HFFc6 (cell line): ENCODE data around the gene TM7SF3. TPM values are rescaled to one million over a fixed set of nuclear protein-coding genes. Genes with fewer than 3 reads are reported as not detected.

Source experiments
- DNase-seq: peaks from one replicate; pipeline ENCODE4 v3.0.0-alpha.2; 2018
- H3K27ac Mint-ChIP-seq: 2 replicates; pipeline ENCODE4 v1.8.0; 2020; ENCODE audit warnings: mild to moderate bottlenecking, mixed read lengths
- H3K27me3 Mint-ChIP-seq: 2 replicates; pipeline ENCODE4 v1.8.0; 2021; ENCODE audit warnings: mild to moderate bottlenecking, moderate library complexity, mixed read lengths; ENCODE audit not compliant: insufficient read depth
- H3K36me3 Mint-ChIP-seq: 2 replicates; pipeline ENCODE4 v1.8.0; 2021; ENCODE audit warnings: low read depth, mixed read lengths
- H3K4me1 Mint-ChIP-seq: 2 replicates; pipeline ENCODE4 v1.8.0; 2020; ENCODE audit warnings: low read depth, mixed read lengths
- H3K4me3 Mint-ChIP-seq: 2 replicates; pipeline ENCODE4 v1.8.0; 2020; ENCODE audit warnings: mild to moderate bottlenecking, moderate library complexity, mixed read lengths
- H3K9me3 Mint-ChIP-seq: 2 replicates; pipeline ENCODE4 v1.8.0; 2020; ENCODE audit warnings: mild to moderate bottlenecking, mixed read lengths
- CTCF ChIP-seq: fragments of 200-600 bp; sonication (generic); IDR thresholded peaks from 2 replicates; pipeline ENCODE4 v1.5.0; 2021; ENCODE audit warnings: antibody characterized with exemption, mild to moderate bottlenecking
- total RNA-seq, 6 experiments: library from RNA; stranded (reverse); fragmentation: NEBNext Ultra II Directional; extraction: Animal tissue kit (Norgen Biotek cat#: 25700); gene quantifications; 2 replicates in 1 of 6; 3 replicates in 5 of 6; pipeline ENCODE4 v1.2.3, GENCODE V29; 2021

TM7SF3 gene
- total RNA-seq, 6 experiments from 2014 or later = 60.7 to 75.5 (median 68.7) TPM

GRCh38 chr12:26939953-26940352 lies 74.2 kb downstream of the TM7SF3 start:
- Mint-ChIP-seq H3K4me3 (peak overlapping the region; percentile 96), H3K4me1 (peaks cover 73% of the 10 kb centered on the region), H3K36me3 (peaks cover 18% of the 10 kb centered on the region), H3K9me3 (no peaks in the 10 kb centered on the region), H3K27ac (no peak overlapping the region), H3K27me3 (peaks cover 3% of the 10 kb centered on the region)
- no peak for TF ChIP-seq CTCF
- DNase-seq = no peak

- Mint-ChIP-seq H3K27me3 (peaks cover 3% of the 10 kb centered on the region), H3K9me3 (no peaks in the 10 kb centered on the region), H3K36me3 (peaks cover 15% of the 10 kb centered on the region; the same call in 1 of the 2 replicates), H3K4me1 (peaks cover 73% of the 10 kb centered on the region), H3K27ac (peak overlapping the region; percentile 100), H3K4me3 (peak overlapping the region; percentile 96)
- DNase-seq = no peak
- no peak for TF ChIP-seq CTCF
Measured at GRCh38 chr12:26939192-26939832, 74.9 kb downstream of the TM7SF3 start.

- no peak for TF ChIP-seq CTCF
- peak overlapping the region; percentile 100 for H3K27ac Mint-ChIP-seq
- peaks cover 3% of the 10 kb centered on the region for H3K27me3 Mint-ChIP-seq
- no peaks in the 10 kb centered on the region for H3K9me3 Mint-ChIP-seq
- peaks cover 15% of the 10 kb centered on the region; the same call in 1 of the 2 replicates for H3K36me3 Mint-ChIP-seq
- no peak for DNase-seq
- H3K4me1 Mint-ChIP-seq = peaks cover 68% of the 10 kb centered on the region
- peak overlapping the region; percentile 96 for H3K4me3 Mint-ChIP-seq
Measured at GRCh38 chr12:26938701-26939062, 75.5 kb downstream of the TM7SF3 start.

GRCh38 chr12:26937863-26938700 lies 76.1 kb downstream of the TM7SF3 start, which contains the start of the genes FGFR1OP2 and INTS13:
Gene FGFR1OP2, plus strand, starts transcription at chr12:26938470. Its CDS starts 15,689 bp downstream, at chr12:26954159.
Gene INTS13, minus strand, starts transcription at chr12:26937981. Its CDS starts 1,178 bp downstream, at chr12:26936803.
- DNase-seq = peak; percentile 99
- Mint-ChIP-seq H3K4me1 (peaks cover 62% of the 10 kb centered on the region), H3K27me3 (peaks cover 3% of the 10 kb centered on the region), H3K4me3 (peak within 1 kb of the TSS; percentile 96), H3K36me3 (peaks cover 12% of the 10 kb centered on the region), H3K27ac (peak within 1 kb of the TSS; percentile 100), H3K9me3 (no peaks in the 10 kb centered on the region)
- no peak for TF ChIP-seq CTCF

- Mint-ChIP-seq H3K4me3 (peak overlapping the region; percentile 96), H3K4me1 (peaks cover 56% of the 10 kb centered on the region), H3K36me3 (peaks cover 12% of the 10 kb centered on the region), H3K27ac (peak overlapping the region; percentile 100), H3K27me3 (peaks cover 3% of the 10 kb centered on the region), H3K9me3 (no peaks in the 10 kb centered on the region)
- no peak for TF ChIP-seq CTCF
- no peak for DNase-seq
Measured at GRCh38 chr12:26937443-26937862, 76.7 kb downstream of the TM7SF3 start.
